Suppressor macrophage (primary cell): ENCODE results near the gene P2RX1.
A peak's percentile ranks its signal among the peaks of the same experiment; 100 is the strongest.

ENCODE experiments used
- DNase-seq, 4 experiments: peaks; one replicate each; pipeline ENCODE4 v3.0.0-alpha.2; 2020 to 2022
- total RNA-seq, 17 experiments: gene quantifications; one replicate each; lab custom pipeline; 2026; ENCODE audit warnings: mixed read lengths in 6 of 17, inconsistent platforms in 3 of 17; lab: John Stamatoyannopoulos, UW

Gene P2RX1
- 8.5 to 28.4 (median 18.1) reads per million in 17 experiments for total RNA-seq

DNA sequence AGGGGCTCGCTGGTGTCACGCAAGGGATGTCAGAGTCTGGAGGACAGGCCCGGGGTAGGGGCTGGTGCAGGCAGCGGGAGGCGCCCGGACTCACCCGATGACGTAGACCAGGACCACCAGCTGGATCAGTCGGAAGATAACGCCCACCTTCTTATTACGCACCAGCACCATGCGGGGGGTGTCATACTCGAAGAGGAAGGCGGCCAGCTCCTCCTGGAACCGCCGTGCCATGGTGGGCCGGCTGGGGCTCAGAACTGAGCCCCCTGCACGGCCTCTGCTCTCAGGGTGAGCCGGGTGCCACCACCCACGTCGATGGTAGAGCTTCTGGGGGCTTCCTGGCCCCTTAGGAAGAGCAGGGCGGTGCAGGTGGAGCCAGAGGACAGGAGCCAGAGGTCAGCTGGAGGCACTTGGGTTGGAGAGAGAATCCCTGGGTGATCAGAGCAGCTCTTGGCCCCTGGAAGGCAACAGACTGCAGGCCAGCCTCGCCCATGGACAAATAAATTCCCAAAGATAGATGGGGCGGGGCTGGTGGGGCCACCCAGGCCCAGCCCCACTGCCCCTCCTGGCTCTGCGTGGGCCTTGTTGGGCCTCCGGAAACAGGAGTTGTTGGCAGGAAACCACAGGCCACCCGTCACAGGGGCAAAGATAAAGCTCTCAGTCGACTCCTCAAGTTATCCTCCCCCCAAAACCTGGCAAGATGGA is at the start of gene P2RX1:
P2RX1 (minus strand) TSS at position 471 of the 702 bp plus-strand sequence; CDS start at position 231, 240 bp downstream.
- DNase-seq: peak; percentile 85 to 91 (median 88)

DNA sequence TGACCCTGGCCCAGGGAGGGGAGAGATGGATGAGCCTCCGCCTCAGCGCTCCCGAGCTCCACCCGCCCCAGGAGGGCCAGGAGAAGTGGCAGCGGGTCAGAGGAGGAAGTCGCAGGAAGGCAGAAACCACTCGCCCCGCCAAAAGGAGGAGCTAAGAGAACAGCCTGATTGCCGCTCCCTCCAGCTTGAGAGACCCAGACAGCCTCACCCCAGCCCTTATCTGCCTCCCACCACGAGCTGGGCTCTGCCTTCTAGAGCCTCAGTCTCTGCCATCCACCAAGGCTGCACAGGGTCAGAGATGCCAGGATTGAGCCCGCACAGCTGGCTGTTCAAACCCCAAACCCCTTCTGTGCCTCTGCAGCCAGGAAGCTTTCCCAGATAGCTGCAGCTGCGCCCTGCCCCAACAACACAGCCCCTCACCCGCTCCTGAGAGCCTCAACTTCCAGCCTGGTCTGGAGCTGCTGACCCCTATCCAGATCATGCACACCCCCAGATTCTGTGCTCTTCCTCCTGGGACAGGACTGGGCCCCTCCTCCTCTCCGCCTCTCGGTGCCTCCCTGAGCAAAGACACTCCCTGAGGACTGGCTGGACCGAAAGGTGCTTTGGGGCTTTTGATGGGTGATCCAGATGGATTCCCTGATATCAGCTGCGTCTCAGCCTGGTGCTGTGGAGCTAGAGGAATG is 49.0 kb upstream of the P2RX1 start:
- DNase-seq: peak; percentile 77 to 90 (median 84)

DNA sequence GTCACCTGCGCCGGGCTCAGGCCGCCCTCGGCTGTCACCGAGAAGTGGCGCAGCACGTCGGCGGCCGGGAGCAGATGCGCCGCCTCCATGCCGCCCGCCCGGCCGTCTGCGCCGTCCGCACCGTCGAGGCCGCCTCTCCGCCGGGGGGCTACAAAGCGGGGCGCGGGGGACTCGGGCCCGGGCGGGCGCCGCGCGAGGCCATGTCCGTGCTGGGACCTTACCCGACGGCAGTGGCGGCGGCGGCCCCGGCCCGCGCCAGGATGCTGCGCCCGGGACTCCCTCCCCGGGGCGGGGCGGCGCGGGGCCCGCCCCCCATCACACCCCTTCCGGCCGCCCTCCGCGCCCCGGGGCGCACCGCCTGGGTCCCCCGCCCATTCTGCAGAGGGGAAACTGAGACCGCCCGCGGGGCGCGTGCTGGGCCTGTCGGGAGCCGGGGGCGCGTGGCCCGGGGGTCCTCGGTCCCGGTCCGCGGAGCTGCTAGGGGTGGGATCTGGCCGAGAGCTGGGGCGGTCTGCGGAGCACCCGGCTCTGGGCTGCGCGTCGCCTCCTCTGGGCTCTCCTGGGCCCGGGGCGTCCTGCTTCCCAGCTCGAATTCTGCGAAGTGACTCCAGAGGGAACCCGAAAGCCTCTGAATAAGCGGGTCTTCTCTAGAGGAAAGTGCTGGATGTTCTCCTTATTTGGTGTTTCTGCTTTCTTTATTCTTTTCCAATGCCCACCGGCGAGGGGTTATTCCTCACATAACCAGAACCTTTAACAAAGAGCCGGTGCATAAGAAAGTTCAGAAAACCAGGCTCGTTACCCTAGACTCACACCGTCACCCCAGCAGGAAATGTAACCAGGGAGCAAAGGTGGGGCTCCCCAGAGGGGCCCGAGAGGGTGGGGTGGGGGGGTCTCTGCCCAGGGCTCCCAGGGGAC is 48.2 kb upstream of the P2RX1 start, which contains the start of gene ATP2A3:
ATP2A3 (minus strand) TSS at position 235 of the 915 bp plus-strand sequence; CDS start at position 89, 146 bp downstream.
- DNase-seq: peak; percentile 43 to 87 (median 62)

DNA sequence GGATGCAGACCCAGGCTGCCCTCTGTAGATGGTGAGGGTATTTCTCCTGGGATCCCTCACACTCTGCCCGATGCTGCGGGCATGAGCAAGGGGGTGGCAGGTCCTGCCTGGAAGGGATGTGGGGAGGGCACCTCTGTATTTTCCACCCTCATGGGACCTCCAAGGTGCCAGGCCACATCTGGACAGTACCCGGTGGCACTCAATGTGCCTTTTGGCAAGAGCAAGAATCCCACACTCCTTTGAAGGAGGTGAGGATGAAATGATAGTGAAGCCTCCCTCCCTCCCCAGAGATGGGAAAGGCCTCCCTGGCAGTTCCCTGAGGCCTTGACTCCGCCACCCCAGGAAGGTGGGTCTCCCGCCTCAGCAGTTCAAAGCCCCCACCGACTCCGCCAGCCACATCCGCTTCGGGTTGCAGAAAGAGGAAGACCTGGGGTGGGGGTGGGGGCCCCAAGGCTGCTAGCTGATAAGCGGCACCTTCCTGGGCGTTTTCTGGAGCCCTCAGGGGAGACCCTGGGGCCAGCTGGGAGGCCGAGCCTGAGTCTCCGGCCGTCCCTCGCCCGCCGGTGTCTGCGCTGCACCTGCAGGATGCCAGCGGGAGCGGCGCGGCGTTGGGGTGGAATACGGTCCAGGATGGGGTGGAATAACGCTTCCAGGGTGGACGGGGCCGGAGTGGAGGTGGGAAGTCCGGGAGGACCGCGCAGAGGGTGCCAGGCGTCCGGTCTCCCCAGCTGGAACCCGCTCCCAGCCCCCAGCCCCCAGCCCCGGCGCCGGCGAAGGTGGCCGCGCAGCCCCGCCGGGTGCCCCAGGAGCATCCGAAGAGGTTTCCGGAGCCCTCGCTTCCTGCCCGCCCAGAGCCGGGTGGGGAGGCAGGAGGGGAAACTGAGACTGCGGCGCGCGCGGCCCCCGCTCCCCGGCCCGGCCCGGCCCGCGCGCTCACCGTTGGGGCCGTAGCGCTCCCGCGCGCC is 47.3 kb upstream of the P2RX1 start:
- DNase-seq: peak; percentile 20 to 63 (median 41)

DNA sequence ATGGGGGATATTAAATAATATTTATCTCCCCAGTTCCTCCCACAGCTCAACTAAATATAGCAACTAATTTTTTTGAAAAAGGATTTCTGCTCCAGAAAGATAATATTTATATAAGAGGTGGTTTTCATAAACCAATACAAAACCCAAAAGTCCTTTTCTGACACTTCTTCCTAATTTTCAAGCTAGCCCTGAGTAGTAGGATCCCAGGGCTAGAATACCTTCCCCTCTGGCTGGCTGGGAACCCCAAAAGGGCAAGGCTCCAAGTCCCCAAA is 46.6 kb upstream of the P2RX1 start:
- no peak for DNase-seq

DNA sequence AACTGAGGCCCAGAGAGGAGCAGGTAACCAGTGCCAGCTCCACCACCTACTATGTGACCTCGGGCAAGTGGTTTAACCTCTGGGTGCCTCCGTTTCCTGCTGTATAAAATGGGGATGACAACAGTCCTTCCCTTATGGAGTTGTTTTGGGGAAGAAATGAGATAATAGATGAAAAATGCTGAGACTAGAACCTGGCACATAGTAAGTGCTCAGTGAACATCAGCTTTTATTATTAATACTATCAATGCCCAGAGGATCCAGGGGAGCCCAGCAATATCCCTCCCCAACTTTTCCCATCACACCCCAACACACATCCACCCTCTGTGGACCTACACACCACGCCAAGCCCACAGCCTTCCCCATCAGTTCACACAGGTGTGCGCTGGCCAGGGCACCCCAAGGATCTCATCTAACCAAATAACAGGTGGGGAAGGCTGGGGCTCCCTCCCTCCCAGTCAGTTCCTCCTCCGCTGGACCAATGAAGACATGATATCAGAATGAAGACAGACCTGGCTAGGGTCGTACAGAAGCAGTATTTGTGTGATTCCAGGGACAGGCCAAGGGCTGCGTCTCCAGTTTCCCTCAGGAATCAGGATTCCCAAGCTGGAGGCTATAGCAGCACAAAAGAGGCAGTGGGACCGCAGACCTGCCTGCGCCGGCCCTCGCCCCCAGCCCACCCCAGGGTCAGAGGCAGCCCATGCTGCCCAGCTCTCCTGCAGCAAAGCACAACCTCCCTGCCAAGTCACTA is 46.1 kb upstream of the P2RX1 start:
- no peak for DNase-seq

DNA sequence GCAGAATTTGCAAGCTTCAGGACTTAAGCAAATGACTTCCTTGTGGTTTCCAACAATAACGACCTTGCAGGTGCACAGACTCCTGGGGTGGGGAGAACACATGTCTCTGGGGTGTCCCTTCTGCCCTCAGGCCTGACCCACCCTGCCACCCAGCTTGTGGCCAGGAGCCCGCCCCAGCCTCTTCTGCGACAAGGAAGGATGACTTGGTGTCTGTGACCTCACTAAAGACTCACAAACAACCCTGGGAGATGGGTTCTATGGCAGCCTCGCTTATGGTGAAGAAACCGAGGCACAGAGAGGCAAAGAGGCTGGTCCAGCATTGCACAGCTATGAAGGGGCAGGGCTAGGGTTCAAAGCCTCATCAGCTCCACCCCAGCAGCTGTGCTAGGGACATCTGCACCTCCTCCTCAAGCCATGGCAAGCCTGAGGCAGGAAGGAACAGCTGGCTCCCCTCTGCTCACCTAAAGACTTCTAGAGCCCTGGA is 45.3 kb upstream of the P2RX1 start:
- DNase-seq: peak; percentile 37 to 59 (median 52)

DNA sequence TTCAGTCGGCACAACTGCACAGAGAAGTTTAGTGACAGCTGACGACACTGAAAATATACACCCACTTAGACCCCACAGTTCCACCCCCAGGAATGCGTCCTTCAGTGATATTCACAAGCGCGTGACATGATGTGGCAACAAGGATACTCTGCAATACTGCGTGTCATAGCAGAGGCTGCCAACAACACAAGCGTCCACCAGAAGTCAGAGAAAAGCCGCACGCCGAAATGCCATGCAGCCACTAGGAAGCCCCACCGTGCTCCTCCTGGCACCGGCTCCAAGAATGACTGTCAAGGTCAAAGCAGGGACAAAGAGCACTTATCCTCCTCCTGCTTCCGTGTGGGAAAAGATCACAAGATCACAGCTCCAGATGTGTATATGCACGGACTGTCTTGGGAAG is 44.5 kb upstream of the P2RX1 start:
- DNase-seq: peak; percentile 92 to 97 (median 94)

DNA sequence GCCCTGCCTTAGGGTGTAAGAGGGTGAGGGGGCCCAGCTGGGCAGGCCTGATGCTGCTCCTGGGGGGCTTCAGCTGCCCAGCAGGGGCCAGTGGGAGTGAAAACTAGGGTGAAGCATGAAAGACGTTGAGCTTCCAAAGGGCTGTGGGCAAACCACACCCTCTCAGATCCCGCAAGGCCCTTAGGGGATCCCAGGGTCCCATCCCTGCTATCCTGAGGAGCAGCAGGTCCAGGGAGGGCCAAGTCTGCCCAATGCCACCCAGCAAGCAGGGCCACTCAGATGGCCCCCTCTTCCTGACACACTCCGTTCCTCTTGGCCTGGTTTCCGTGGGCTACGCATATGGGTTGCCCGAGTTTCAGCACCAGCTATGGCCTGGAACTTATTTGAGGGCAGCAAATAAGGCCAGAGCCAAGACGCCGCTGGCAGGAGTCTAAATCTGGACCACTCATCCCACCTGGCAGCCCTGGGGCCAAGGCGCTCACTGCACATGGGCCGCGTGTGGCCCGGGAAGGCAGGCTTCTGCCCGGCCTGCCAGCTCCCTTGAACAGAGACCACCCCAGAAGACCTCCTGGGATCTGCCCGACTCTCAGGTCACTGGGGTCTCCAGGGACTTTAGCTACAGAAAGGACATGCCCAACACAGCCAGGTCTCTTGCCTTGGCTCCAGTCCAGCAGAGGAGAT is 43.8 kb upstream of the P2RX1 start:
- no peak for DNase-seq

DNA sequence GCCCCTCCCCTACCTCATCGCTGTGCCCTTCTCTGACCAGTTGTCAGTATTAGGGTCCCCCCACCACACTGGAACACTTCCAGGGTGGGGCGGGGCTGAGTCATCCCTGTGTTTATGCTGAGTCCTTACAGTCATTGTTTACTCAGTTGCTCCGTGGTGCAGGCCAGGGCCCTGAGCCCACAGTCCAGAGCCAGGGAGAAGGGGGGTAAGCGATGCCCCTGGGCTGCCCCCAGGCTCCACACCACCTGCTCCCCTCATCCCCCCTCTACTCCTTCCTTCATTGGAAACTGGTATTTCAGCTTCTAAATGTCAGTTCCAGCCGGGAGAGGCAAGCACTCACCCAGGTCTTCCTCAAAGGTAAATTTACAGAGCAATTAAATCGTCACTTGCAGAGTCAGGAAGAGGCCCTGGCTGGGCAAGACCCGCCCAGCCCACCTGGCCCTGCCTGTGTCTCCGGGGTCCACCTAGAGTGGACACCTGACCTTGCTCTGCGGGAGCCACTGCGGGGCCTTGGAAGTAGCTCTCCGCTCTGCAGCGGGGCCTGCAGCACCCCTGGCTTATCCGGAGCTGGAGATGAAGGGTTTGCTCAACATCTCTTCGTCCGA is 43.1 kb upstream of the P2RX1 start:
- DNase-seq: no peak

DNA sequence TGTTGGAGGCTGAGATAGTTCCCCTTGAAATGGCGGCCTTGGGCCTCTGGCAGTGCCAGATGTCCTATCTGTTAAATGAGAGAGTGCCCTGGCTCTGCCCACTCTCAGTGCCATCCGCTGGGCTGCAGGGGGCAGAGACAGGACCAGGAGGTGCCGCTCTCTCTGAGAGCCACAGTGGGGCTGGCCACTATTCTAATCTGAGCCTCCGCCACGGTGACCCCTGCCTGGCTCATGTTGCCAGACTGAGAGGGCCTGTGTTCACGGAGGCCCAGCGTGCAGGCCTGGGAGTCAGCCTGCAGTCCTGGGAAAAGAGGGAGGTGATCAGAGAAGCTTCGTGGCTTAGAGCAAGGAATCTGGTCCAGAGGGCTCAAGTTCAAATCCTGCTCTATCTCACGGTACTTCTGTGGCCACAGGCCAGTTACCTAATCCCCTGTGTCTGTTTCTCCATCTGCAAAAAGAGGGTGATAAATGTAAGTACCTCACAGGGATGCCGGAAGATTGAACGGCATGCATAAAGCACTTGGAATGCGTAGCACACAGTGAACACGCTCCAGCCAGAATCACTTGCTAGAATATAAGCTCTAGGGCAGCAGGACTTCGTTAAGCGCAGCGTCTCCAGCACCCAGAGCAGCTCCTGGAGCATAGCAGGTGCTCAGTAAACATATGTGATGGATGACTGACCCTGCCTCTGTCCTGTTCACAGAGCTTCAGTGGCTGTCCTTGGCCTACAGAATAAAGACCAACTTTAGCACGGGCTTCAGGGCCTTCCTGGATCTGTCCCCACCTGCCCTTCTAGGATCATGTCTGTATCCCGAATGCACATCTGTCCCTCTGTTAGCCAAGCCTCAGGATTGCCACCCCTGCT is 41.7 kb upstream of the P2RX1 start:
- no peak for DNase-seq

DNA sequence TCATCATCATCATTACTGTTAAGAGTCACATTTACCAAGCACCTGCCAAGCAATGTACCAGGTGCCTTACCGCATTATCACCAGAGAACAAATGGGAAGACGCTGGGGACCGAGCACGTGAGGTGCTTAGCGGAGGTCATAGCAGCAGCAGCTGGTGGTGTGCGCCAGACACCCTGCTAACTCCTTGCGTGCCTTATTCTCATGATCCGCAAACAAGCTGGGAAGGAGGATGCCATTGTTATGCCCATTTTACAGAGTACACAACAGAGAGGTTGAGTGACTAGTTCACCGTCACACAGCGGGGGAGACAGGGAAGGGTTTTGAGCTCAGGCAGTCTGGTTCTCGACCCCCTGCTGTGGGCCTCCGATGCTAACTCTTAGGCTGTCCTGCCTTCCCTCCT is 40.7 kb upstream of the P2RX1 start:
- no peak for DNase-seq

DNA sequence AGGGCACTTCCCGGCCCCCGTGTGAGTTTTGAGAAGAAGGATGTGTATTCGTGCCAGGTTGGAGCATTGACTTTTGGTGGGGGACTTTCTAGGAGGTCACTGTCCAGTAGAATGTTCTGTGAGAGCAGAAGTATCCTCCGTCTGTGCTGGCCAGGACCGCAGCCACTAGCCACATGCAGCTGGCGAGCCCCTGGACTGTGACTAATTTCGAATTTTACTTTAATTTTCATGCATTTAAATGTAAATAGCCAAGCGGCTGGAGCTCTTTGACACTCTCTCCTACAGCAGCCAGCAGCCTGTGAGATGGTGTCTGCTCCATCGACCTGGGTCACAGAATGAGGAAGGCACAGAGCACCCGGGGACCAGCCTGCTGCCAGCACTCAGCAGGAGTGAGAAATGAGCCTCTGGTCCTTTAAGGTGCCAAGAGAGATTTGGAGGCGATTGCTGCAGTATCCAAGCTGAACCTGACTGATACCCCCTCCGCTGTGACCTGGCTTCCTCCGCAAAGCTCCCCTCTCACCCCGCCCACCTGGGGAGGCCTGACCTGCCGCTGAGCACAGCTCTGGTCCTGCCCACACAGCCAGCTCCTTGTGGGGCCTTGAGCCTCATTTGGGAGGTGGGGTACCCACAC is 40.2 kb upstream of the P2RX1 start:
- DNase-seq: peak in 1 of 4 experiments; percentile 39

DNA sequence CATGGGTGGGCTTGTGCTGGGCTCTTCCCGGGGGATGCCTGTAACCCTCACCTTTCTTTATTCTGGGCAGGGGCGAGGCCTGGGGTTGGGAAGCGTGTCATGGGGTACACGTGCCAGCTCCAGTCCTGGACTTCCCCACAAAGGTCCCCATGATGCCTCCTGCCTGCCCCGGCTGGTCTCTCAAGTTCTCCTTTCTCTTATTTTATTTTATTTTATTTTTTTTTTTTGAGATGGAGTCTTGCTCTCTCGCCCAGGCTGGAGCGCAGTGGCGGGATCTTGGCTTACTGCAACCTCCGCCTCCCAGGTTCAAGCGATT is 39.4 kb upstream of the P2RX1 start:
- peak; percentile 22 to 75 (median 60) for DNase-seq

DNA sequence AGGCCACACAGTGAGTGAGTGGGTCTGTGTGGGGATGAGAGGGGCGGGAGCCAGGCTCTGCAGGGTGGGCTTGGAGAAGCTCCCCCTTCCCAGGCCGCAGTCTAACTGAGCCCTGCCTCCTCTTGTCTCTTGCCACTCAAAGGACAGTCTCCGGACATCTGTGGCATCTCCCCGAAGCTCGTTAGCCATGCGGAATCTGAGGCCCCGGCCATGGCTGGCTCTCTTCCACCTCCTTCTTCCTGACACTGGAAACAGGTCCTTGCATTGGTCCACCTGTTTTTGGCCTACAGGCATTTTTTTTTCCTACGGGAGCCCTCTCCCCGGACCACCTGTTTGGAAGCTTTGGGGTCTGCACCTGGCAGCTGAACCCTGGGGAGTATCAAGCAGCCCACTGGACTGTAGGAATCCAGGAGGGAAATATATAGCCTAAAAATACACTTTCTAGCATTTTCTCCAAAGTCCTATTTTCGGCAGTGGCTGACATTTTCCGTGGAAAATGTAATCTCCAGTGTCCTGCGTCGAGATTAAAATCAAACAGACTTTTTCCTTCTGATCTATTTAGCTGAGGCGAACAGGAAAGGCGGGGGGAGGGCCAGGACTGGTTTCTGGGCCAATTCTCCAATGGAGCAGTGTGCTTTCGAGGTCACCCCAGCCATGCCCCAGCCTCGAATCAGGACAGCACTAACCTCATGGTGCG is 38.9 kb upstream of the P2RX1 start:
- DNase-seq: no peak

DNA sequence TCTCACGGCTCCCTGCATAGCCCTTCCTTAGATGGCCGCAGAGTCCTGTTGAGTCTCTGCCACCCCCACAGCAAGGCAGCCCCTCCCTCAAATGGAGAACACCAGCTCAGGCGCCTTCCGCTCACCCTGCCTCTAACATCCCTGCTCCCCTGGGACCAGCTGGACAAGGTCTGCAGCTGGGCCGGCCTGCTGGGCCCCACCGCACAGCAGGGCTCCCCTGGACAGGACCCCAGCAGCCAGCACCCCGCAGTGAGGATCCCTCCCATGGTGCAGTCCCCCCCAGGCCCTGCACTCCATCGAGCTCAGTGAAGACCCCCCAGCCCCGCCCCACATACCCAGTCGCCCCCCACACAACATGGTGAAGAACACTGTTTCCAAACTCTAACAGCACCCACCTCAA is 37.8 kb upstream of the P2RX1 start:
- no peak for DNase-seq

DNA sequence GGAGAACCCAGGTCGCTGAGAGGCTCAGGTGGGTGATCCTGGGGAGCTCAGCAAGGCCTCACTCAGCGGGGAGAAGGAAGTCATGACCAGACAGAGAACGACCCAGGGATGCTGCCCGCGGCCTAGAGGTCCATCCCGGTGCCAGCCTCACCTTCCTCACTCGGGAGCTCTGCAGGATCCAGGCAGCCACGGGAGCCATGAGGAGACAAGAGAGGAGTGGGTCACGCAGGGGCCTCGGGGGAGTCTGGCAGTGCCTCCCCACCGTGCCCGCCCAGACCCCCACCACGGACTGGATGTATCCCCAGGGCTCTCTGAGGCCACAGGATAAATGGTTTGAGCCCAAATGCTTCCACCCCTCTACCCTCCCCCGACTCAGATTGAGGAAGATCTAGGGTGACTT is 37.3 kb upstream of the P2RX1 start:
- DNase-seq: no peak

DNA sequence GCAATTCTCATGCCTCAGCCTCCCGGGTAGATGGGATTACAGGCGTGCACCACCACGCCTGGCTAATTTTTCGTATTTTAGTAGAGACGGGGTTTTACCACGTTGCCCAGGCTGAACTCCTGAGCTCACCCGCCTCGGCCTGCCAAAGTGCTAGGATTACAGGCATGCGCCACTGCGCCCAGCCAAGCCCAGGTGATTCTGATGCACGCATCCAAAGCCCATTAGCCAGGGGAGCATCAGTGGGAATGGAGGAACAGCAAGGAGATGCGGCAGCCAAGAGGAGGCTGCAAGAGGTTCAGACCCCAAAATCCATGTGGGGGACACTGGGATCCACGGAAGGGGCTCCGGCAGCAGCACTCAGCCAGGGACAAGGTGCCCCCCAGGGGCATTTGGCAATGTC is 35.9 kb upstream of the P2RX1 start:
- DNase-seq: no peak
